ENCODE data around the gene MYOF. TPM values are rescaled to one million over a fixed set of nuclear protein-coding genes. Genes with fewer than 3 reads are reported as not detected.

MYOF gene
- total and polyA plus RNA-seq, 2 of the 8 experiments (the other 6 are each of a cell fraction or from before 2014, with no cell fraction given), result 0.98 to 2.3 TPM

- DNase-seq (ENCODE audit: low read depth in 1 of 2, low spot score in 2 of 2), result no peak
- ChIA-PET POLR2A (ENCODE audit: partially characterized antibody) (no interaction called here), CTCF (ENCODE audit: partially characterized antibody) (interaction anchor here (0.9 to 16.9 kb wide), 5 partner anchors 11 to 306 kb away, joined by 3 to 363 read pairs (median 5); partner anchors contain the start of gene CYP26A1)
- H3K9ac ChIP-seq (replicated peaks in 1 of 4; ENCODE audit: extremely low read depth in 1 of 4, low read depth in 3 of 4, low read length in 3 of 4), result no peak overlapping the region
- H2BK120ac ChIP-seq (replicated peaks; ENCODE audit: low read depth, low read length), result no peak overlapping the region
- no peaks in the 10 kb centered on the region; the same call in 1 of the 2 replicates for H3K23me2 ChIP-seq (ENCODE audit: low read depth, low read length)
- H3K4me1 ChIP-seq (replicated peaks in 1 of 4; ENCODE audit: control insufficient read depth in 3 of 4, insufficient read depth in 4 of 4, low read length in 3 of 4), result peaks cover 0 to 2% (median 0%) of the 10 kb centered on the region in 4 experiments; a peak in 1 of 7 replicates
- H3K18ac ChIP-seq (ENCODE audit: extremely low read depth, low read length), result 0 out of 2 replicates have a peak overlapping the region, but pooled peaks have one; percentile 13
- H2BK12ac ChIP-seq (ENCODE audit: low read depth, low read length), result no peak overlapping the region
- H3K4me2 ChIP-seq (ENCODE audit: insufficient read depth in 1 of 2, low read depth in 2 of 2, low read length in 2 of 2), result no peak overlapping the region
- no peak overlapping the region for H2AK5ac ChIP-seq (ENCODE audit: low read depth, low read length)
- WGBS, 2 experiments (ENCODE audit: extremely low coverage in 1 of 2, insufficient coverage in 1 of 2, insufficient read length in 1 of 2, insufficient replicate concordance in 2 of 2, low coverage in 1 of 2, low lambda C conversion rate in 2 of 2, missing lambda C conversion rate in 1 of 2), result 86% methylated on average over 3 of the region's 3 CpGs; no CpG with 5 or more reads in 1 of the 2 experiments
- no peak overlapping the region for H3K4me3 ChIP-seq (ENCODE audit: extremely low read depth in 1 of 4, insufficient read depth in 2 of 4, low read depth in 3 of 4, low read length in 4 of 4)
- no peak overlapping the region for H4K91ac ChIP-seq (replicated peaks; ENCODE audit: insufficient read length, low read length)
- no peak overlapping the region for H3K4ac ChIP-seq (replicated peaks; ENCODE audit: insufficient read length, low read depth, low read length)
- no peaks in the 10 kb centered on the region for H3K9me3 ChIP-seq (ENCODE audit: insufficient read depth in 2 of 2, low read depth in 1 of 2, low read length in 1 of 2)
- no peak overlapping the region for H2AFZ ChIP-seq (ENCODE audit: low read length)
- no peaks in the 10 kb centered on the region for H3K79me2 ChIP-seq (ENCODE audit: control insufficient read depth in 1 of 2, insufficient read depth in 2 of 2, low read length in 2 of 2)
- H3K14ac ChIP-seq (ENCODE audit: insufficient read length), result no peak overlapping the region
- H3K79me1 ChIP-seq (ENCODE audit: low read depth, low read length), result no peaks in the 10 kb centered on the region
- no peak overlapping the region for H2BK5ac ChIP-seq (ENCODE audit: low read depth, low read length)
- H3K23ac ChIP-seq (ENCODE audit: insufficient read length), result no peak overlapping the region
- no peak overlapping the region for H4K5ac ChIP-seq (ENCODE audit: insufficient read length, low read depth, low read length)
- H2BK20ac ChIP-seq (ENCODE audit: low read length), result no peak overlapping the region
- no peaks in the 10 kb centered on the region for H3K36me3 ChIP-seq (ENCODE audit: control insufficient read depth in 2 of 4, insufficient read depth in 4 of 4, low read length in 3 of 4)
- H4K8ac ChIP-seq (ENCODE audit: extremely low read depth, insufficient read depth, low read length), result no peak overlapping the region
- no peak overlapping the region for H2BK15ac ChIP-seq (ENCODE audit: low read length)
- no peak overlapping the region for H3K27ac ChIP-seq (ENCODE audit: low read depth, low read length)
- no peak overlapping the region for H3K56ac ChIP-seq (replicated peaks; ENCODE audit: insufficient read length, low read depth, low read length)
- no peaks in the 10 kb centered on the region; a peak in 1 of 7 replicates for H3K27me3 ChIP-seq (replicated peaks in 1 of 4; ENCODE audit: control insufficient read depth in 3 of 4, extremely low read depth in 1 of 4, insufficient read depth in 3 of 4, low read length in 3 of 4)
- no peak for FAIRE-seq
- no peaks in the 10 kb centered on the region for H4K20me1 ChIP-seq (replicated peaks in 1 of 2; ENCODE audit: control insufficient read depth in 1 of 2, insufficient read depth in 2 of 2, low read length in 2 of 2)
Measured at GRCh38 chr10:93346108-93346507, 136.0 kb downstream of the MYOF start.
